Measurements from ENCODE around the gene PRR35.

Gene PRR35

GRCh38 chr16:580141-580945, 20.1 kb downstream of the PRR35 start:
- no peak for DNase-seq (ENCODE audit: low read depth in 2 of 2)

- no peak for DNase-seq (ENCODE audit: low read depth in 2 of 2)
Measured at GRCh38 chr16:580946-581498, 20.8 kb downstream of the PRR35 start.

- DNase-seq (ENCODE audit: low read depth in 2 of 2): no peak
Measured at GRCh38 chr16:582218-582613, 22.0 kb downstream of the PRR35 start.

- DNase-seq (ENCODE audit: low read depth in 2 of 2): no peak
Measured at GRCh38 chr16:582614-583331, 22.6 kb downstream of the PRR35 start.

- DNase-seq (ENCODE audit: low read depth in 2 of 2): no peak
Measured at GRCh38 chr16:583470-583814, 23.2 kb downstream of the PRR35 start.

- DNase-seq (ENCODE audit: low read depth in 2 of 2): no peak
Measured at GRCh38 chr16:583815-584591, 23.8 kb downstream of the PRR35 start.

- no peak for DNase-seq (ENCODE audit: low read depth in 2 of 2)
Measured at GRCh38 chr16:585351-585750, 25.2 kb downstream of the PRR35 start.

- no peak for DNase-seq (ENCODE audit: low read depth in 2 of 2)
Measured at GRCh38 chr16:586047-586644, 26.0 kb downstream of the PRR35 start.

- no peak for DNase-seq (ENCODE audit: low read depth in 2 of 2)
Measured at GRCh38 chr16:586645-587590, 26.7 kb downstream of the PRR35 start.

- DNase-seq (ENCODE audit: low read depth in 2 of 2): peak in 1 of 2 donors; percentile 48
Measured at GRCh38 chr16:588639-588888, 28.4 kb downstream of the PRR35 start.

GRCh38 chr16:588889-589657, 28.9 kb downstream of the PRR35 start:
- DNase-seq (ENCODE audit: low read depth in 2 of 2): peak; percentile 96 to 98

GRCh38 chr16:589658-590187, 29.5 kb downstream of the PRR35 start, which contains the start of gene RAB40C:
Gene RAB40C, plus strand, starts transcription at chr16:590066. Its CDS starts 226 bp downstream, at chr16:590292.
- peak; percentile 98 to 99 for DNase-seq (ENCODE audit: low read depth in 2 of 2)

- no peak for DNase-seq (ENCODE audit: low read depth in 2 of 2)
Measured at GRCh38 chr16:590188-590814, 30.1 kb downstream of the PRR35 start.

GRCh38 chr16:590815-591200, 30.6 kb downstream of the PRR35 start:
- no peak for DNase-seq (ENCODE audit: low read depth in 2 of 2)

GRCh38 chr16:591231-591630, 31.0 kb downstream of the PRR35 start:
- no peak for DNase-seq (ENCODE audit: low read depth in 2 of 2)

- no peak for DNase-seq (ENCODE audit: low read depth in 2 of 2)
Measured at GRCh38 chr16:591892-592517, 31.8 kb downstream of the PRR35 start.

GRCh38 chr16:592518-593306, 32.5 kb downstream of the PRR35 start:
- DNase-seq (ENCODE audit: low read depth in 2 of 2): no peak

GRCh38 chr16:593406-593805, 33.2 kb downstream of the PRR35 start:
- DNase-seq (ENCODE audit: low read depth in 2 of 2): no peak
